GM12892 (cell line): Measurements from ENCODE around the gene CDK19.

Source experiments
- DNase-seq: peaks from one replicate; pipeline ENCODE4 v3.0.0; 2011; ENCODE audit not compliant: insufficient read length
- FAIRE-seq: peaks from 2 replicates; lab custom pipeline; 2011; peaks lifted over from hg19 to GRCh38; lab: Jason Lieb, UNC
- POLR2A ChIP-seq: IDR thresholded peaks from 2 replicates; pipeline ENCODE4 v1.6.1; 2011; ENCODE audit warnings: low read depth, low read length, control low read depth
- POLR2AphosphoS5 ChIP-seq: IDR thresholded peaks from 2 replicates; pipeline ENCODE4 v1.6.1; 2011; ENCODE audit warnings: low read depth, low read length, control low read depth
- TAF1 ChIP-seq: IDR thresholded peaks from 2 replicates; pipeline ENCODE4 v1.6.1; 2011; ENCODE audit warnings: low read depth, mild to moderate bottlenecking, control low read depth, low read length, borderline replicate concordance

CDK19 gene

DNA sequence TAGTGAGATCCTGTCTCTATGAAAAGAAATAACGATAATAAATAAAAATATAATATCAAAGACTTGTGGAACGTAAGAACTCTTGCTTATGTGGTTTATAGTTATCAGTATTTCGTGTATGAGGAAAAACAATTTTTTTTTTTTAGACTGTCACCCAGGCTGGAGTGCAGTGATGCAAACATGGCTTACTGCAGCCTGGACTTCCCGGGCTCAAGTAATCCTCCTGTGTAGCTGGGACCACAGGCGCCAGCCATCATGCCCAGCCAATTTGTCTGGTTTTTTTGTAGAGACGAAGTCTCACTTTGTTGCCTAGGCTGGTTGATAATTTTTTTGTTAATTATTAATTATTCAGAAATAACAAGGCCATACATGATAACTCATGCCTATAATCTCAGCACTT lies 18.6 kb upstream of the CDK19 start:
- no peak for FAIRE-seq
- TF ChIP-seq TAF1, result no peak
- no peak for TF ChIP-seq POLR2AphosphoS5
- TF ChIP-seq POLR2A, result no peak
- DNase-seq, result no peak

DNA sequence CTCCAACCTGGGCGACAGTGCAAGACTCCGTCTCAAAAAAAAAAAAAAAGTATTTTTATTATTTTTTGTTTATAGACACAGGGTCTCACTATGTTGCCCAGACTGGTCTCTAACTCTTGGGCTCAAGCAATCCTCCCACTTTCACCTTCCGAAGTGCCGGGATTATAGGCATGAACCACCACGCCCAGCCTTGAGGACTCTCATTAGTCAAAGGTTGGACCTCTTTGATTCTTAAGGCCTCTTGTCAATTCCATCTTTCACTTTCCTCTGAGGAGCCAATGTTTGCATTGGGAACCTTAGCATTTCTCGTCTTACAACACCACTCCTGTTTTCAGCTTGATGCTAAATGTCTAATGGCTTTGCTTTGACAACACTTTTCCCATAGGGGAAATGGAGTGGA lies 16.1 kb upstream of the CDK19 start:
- no peak for FAIRE-seq
- TF ChIP-seq POLR2A (no peak), POLR2AphosphoS5 (no peak), TAF1 (no peak)

DNA sequence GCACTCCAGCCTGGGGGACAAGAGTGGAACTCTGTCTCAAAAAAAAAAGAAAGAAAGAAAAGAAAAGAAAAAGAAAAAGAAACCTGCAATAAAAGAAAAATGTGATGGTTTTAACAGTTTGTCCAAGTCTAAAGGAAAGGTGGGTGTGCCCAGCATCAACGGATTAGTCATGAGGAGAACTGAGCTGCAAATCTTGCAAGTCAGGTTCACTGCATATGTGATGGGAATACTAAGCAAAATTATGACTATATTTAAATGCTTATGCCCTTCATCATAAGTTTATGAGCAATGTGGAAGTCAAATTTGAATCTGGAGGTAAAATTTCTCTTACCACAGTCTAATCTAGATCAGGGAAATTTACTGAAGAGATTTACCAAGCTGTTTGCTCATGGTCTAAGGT lies 13.1 kb upstream of the CDK19 start:
- FAIRE-seq (no peak), DNase-seq (no peak)
- TF ChIP-seq POLR2A (no peak), POLR2AphosphoS5 (no peak), TAF1 (no peak)

More for the DNA sequence above, 16.1 kb upstream of the CDK19 start:
- DNase-seq, result no peak

DNA sequence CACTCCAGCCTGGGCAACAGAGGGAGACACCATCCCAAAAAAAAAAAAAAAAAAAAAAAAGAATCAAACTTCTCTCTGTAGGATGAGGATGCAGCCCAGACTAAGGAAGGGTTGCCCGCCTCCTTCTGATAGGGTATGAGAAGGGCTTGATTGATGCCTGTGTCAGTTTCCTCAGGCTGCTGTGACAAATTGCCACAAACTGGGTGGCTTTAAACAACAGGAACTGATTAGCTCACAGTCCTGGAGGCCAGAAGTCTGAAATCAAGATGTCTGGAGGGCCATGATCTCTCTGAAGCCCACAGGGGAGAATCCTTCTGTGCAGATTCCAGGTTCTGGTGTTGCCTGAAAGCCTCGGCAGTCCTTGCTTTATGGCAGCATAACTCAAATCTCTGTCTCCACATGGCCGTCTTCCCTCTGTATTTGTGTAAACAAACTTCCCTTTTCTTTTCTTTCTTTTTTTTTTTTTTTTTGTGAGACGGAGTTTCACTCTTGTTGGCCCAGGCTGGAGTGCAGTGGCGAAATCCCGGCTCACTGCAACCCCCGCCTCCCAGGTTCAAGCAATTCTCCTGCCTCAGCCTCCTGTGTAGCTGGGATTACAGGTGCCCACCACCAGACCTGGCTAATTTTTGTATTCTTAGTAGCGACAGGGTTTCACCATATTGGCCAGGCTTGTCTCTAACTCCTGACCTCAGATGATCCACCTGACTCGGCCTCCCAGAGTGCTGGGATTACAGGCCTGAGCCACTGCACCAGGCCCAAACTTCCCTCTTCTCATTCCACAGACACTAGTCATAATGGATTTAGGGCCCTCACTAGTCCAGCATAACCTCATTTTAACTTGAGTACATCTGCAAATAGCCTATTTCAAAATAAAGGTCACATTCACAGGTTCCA lies 11.2 kb upstream of the CDK19 start:
- DNase-seq, result no peak
- no peak for FAIRE-seq
- TF ChIP-seq POLR2AphosphoS5, result no peak
- no peak for TF ChIP-seq POLR2A
- no peak for TF ChIP-seq TAF1

DNA sequence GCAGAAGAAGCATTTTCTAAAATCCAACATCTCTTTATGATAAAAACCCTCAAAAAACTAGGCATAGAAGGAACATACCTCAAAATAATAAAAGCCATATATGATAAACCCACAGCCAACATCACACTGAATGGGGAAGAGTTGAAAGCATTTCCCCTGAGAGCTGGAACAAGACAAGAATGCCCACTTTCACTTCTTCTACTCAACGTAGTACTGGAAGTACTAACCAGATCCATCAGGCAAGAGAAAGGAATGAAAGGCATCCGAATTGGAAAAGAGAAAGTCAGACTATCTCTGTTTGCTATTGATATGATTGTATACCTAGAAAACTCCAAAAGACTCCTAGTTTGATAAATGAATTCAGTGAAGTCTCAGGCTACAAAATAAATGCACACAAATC lies 7.9 kb upstream of the CDK19 start:
- FAIRE-seq, result no peak

DNA sequence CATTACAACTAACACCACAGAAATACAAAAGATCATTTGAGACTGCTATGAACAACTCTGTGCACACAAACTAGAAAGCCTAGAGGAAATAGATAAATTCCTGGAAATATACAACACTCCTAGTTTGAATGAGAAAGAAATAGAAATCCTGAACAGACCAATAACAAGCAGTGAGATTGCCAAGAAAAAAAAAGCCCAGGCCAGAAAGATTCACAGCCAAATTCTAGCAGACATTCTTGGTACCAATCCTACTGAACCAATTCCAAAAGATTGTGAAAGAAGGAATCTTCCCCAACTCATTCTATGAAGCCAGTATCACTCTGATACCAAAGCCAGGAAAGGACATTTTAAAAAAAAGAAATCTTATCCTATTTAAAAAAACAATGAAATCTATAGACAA lies 7.0 kb upstream of the CDK19 start:
- FAIRE-seq, result no peak
- no peak for DNase-seq
- TF ChIP-seq TAF1, result no peak
- TF ChIP-seq POLR2AphosphoS5, result no peak
- TF ChIP-seq POLR2A, result no peak

More for the DNA sequence above, 7.9 kb upstream of the CDK19 start:
- no peak for TF ChIP-seq POLR2AphosphoS5
- TF ChIP-seq TAF1, result no peak
- TF ChIP-seq POLR2A, result no peak
- no peak for DNase-seq

DNA sequence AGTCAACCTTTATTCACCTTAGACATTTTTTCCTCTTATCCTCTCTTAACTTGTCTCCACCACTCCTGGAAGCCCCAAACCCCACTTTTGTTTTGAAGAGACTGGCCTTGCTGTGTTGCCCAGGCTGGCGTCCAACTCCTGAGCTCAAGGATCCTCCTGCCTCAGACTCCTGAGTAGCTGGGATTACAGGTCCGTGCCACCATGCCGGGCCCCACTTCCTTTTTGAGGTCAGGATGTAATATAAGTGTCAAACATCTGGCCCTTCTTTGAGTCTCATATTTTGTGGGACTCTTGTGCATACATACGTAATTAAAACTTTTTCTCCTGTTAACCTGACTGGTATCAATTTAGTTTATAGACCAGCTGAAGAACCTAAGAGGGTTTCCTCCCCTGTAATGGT lies 1.4 kb upstream of the CDK19 start:
- TF ChIP-seq POLR2AphosphoS5 (no peak), POLR2A (no peak), TAF1 (no peak)
- FAIRE-seq (no peak), DNase-seq (no peak)

DNA sequence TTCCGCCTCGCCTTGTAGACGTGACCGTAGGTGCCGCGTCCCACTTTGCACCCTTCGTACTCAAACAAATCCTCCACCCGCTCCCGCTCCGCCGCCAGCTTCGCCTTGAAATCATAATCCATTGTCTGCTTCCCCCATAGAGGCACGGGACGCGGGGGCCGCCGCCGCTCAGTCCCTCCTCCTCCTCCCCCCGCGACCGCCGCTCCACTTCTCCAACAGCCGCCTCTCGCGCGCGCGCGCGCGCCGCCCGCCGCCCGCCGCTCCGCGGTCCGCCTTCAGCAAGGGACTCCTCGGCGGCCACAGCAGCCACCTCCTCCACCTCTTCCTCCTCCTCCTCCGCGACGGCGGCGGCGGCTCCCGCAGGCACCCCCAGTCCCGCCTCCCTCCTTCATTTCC lies 256 bp downstream of the CDK19 start:
- DNase-seq, result no peak
- TF ChIP-seq TAF1 (no peak), POLR2A (no peak), POLR2AphosphoS5 (no peak)
- FAIRE-seq, result no peak

DNA sequence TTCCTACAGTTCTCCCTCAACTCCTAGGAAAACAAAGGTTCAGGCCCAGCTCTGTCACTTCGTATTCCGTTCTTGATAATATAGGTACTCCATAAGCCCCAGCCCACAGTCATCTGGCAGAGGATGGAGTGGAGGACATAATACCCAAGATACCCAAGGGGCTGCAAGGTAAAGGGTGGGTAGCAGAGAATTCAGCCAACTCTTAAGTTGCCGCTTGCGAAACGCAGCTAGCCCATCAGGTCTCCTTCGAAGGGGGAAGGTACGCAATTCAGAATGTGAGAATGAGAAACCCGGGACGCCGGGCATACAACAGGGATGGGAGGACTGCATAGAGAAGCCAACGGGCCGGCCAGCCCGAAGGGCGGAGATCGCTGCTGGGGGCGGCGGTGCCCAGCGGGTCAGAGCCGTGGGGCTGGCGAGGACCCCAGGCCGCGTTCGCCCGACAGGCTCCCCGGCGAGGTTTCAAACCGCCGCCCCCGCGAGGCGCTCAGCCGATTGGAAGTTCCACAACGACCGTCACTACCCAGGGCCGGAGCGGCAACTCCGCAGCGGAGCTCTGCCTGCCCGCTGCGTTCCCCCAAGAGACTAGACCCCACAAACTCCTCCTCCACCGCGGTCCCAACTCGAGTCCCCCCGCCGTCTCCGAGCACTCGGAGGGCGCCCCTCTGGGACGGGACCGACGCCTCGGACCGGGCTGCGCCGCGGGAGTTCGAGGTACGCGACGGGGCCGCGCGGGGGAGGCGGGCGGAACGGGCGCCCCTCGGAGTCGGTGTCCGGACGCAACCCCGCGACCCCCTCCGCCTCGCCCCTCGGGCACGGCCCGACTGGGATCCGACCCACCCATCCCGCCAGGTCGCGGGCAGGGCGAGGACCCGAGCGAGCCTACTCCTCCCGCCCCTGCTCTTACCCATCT lies 911 bp downstream of the CDK19 start:
- FAIRE-seq, result peak; percentile 89
- DNase-seq, result peak; percentile 42
- no peak for TF ChIP-seq TAF1
- peak; percentile 40; the same call in 1 of the 2 replicates for TF ChIP-seq POLR2AphosphoS5

DNA sequence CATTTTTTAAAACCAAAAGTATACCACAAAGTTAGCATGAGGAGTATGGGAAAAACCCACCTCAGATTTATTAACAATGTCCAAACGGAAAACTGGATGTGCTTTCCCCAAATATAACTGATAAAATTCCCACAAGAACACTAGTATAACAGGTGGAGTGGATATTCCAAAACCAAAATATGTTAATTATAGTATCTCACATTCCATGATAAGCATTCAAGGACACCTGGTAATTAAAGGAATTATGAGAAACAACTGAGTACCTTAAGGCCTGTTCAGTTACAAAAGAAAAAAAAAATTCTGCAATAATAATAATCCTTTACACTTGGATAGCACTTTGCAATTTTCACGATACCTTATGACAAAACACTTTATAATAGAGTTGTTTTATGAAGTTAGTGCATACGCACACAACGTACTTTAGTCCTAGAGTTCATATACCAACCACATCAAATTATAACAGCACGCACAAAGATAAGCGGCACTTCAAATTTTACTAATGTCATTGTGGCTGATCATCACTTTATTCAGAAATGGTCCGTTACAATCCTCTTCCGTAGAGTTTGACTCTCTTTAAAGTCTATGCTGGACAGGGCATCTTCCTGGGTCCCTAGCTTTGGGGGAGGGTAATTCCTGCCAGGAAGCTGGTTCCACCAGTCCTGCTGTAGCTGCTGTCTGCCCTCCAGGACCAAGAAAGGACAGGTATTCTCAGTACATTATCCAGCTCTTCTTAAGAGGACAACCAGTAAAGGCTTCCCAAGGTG lies 1.7 kb downstream of the CDK19 start:
- DNase-seq (no peak), FAIRE-seq (no peak)
- no peak for TF ChIP-seq POLR2AphosphoS5

DNA sequence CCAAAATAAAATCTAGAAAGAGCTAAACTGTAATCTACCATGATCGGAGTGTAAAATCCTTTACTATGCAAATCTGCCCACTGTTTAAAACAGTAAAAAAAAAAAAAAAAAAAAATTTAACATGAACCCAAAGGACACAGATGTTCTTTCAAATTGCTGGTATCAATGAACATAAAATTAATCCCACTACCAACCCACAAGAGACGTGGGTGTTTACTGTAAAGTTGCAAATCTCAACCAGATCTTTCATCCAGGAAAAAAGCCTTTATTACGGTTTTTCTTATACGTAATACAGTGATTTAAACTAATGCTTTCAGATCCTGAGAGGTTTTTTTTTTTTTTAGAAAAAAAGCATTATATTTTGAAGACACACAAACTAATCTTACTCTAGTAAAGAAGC lies 2.5 kb downstream of the CDK19 start:
- DNase-seq, result no peak
- FAIRE-seq, result no peak
- TF ChIP-seq POLR2A (no peak), TAF1 (no peak), POLR2AphosphoS5 (no peak)
